Stimulated activated CD8-positive, alpha-beta memory T cell treated with anti-CD3 and anti-CD28 coated beads, Interleukin-7, amount 100 ng/mL, for 1 hour (primary cell): ENCODE results near the gene NCBP1.

Experiments used
- DNase-seq, 2 donors: peaks; one replicate each; pipeline ENCODE4 v3.0.0-alpha.2; 2020; ENCODE audit warnings: low read depth in 2 of 2

The NCBP1 gene

GRCh38 chr9:97714435-97714834 lies 80.8 kb downstream of the NCBP1 start:
- no peak for DNase-seq

GRCh38 chr9:97717866-97718265 lies 84.2 kb downstream of the NCBP1 start:
- DNase-seq = no peak

GRCh38 chr9:97721396-97721795 lies 87.8 kb downstream of the NCBP1 start:
- DNase-seq = no peak

- DNase-seq = no peak
Measured at GRCh38 chr9:97722331-97722730, 88.7 kb downstream of the NCBP1 start.
